GM21737 (cell line): ENCODE data around the gene XYLT2.
"Not testable (repeated sequence)": the region's sequence is repeated elsewhere in the genome, so short reads cannot be mapped to it uniquely, and the experiment has no call there.

Experiments used
- ATAC-seq: cut with Tn5 transposase; IDR thresholded peaks from one replicate; pipeline ENCODE4 v1.9.1; 2021; ENCODE audit warnings: mild to moderate bottlenecking, moderate library complexity; ENCODE audit not compliant: unreplicated experiment

XYLT2 gene

DNA sequence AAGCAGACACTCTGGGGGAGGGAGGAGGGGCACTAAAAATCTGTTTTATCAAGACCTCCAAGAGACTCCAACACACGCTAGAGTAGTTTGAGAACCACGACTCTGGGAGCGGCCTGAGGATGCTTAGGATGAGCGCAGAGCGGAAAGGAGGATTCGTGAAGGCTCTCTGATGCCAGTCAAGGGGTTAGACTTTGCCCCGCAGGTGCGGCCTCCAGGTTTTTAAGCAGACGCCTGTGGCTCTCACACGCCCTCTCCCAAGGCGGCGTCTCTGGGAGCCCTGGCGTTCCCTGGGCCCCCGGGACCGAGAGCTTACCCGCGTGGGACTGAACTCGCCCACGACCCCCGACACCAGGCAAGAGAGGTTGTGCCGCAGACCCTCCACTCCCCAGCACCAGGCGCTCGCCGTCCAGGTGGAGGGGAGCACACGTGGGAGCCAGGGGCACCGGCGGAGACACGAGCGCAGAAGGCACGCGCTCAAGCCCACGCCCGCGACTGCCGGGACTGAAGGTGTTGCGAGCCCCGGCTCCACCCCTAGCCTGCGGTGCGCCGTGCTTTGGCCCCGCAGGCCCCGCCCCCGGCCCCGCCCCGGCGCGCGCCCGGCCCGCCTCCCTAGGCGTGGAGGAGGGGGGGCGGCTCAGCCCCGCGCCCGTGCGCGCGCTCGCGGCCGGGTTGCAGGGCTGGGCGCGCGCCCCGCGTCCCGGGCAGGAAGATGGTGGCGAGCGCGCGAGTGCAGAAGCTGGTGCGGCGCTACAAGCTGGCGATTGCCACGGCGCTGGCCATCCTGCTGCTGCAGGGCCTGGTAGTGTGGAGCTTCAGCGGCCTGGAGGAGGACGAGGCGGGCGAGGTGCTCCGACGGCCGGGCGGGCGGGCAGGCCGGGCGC lies at the start of gene XYLT2:
Gene XYLT2, plus strand, starts transcription at position 695 of the 881 bp plus-strand sequence. Its CDS starts 15 bp downstream, at position 710.
- peak; percentile 74 for ATAC-seq

DNA sequence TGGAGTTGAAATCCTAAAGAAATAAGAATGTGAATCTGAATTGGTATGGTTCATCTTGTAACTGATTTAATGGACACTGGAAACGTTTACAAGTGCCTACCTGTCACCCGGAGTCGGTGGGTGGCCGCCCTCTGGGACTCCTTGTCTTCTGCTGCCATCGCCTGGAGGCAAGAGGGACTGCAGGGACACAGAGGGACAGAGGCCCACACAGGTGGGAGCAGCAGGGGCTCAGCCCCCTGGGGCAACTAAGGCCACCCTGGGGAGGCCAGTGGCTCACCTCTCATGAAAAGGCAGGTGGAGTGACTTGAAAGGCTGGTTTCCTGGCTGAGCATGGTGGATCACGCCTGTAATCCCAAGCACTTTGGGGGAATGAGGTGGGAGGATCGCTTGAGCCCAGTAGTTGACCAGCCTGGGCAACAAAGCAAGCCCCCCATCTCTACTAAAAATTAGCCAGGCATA lies 48.5 kb upstream of the XYLT2 start:
- ATAC-seq, result no peak

DNA sequence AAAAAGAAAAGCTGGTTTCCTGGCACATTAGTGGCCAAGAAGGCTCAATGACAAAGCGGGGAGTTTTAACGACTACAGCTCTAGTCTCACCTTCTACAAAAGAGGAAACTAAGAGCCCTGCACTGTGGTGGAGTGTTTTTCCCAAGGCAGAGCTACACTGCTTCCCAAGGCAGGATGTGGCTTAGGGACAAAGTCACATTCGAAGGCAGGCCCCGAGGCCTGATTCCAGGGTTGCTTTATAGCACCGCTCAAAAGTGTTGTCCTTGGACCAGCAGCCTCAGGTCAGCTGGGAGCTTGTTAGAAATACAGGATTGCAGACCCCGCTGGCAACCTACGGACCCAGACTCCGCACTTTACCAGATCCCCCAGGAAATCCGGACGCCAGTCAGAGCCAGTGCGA lies 47.9 kb upstream of the XYLT2 start:
- no peak for ATAC-seq

DNA sequence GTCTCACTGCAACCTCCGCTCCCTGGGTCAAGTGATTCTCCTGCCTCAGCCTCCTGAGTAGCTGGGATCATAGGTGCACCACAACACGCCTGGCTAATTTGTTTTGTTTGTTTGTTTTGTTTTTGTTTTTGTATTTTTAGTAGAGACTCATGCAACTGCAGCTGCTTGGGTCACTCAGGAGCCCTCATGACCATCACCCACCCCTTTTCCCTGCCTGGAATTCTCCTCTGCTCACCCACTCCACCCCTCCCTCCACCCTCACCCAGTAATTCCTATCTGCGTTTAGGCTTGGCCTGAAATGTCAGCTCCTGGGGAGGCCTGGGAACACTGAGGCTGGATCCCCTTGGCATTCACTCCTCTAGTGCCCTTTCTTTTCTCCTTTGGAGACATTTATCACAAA lies 46.1 kb upstream of the XYLT2 start:
- no peak for ATAC-seq

DNA sequence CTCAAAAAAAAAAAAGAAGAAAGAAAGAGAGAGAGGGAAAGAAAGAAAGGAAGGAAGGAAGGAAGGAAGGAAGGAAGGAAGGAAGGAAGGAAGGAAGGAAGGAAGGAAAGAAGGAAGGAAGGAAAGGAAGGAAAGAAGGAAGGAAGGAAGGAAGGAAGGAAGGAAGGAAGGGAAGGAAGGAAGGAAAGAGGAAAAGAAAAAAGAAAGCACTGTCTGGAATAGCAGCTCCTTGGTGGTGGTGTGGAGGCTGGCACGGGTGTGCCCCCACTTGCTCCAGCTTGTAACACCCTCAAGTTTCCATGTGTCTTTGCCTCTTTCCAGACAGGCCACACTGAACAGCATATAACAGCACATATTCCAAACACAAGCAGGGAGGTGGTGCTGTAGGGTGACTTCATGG lies 45.1 kb upstream of the XYLT2 start:
- not testable (repeated sequence) for ATAC-seq

DNA sequence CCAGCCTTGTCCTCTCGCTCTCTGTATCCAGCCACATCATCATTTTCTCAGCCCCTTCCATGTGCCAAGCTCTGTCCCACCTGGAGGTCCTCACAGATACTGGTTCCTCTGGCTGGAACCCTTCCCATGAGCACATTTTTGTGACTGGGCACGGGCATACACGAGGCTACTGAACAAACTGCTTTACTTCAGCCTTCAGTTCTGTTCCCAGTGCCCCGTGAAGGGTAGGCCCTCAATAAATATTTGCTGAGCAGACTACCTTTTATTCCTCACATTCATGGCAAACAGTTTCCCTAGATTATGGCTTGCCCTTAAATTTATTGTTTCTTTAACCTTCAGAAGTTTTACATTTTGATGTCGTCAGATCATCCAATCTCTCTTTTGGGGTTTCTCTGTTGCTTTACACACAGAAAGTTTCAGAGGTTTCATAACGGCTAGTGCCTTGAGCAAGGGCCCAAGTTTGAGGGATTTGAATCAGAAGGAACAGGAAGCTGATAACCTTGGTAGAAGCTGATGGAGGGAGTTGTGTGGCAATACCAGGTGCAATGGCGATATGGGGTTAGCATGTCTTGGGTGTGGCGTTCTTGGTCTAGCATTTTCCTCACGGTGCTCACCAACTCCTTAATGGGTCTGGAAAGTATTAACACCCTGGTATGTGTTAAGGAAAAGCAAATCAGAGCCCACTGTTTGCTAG lies 43.9 kb upstream of the XYLT2 start:
- ATAC-seq, result no peak

DNA sequence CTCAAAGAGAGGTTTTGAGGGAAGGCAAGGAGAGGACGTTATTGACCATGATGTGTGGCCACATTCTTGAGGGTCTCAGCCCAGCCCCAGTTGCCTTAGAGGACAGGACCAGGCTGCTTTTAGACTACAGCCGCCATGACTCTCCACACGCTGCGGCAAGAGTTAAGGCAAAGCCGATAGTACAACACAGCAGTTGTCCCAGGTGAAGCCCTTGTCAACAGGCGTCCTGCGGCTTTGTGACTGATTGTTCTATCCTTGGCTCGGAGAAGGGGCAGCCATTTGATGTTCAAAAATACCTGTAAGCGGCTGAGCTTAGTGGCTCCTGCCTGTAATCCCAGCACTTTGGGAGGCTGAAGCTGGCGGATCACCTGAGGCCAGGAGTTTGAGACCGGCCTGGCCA lies 42.9 kb upstream of the XYLT2 start:
- ATAC-seq, result no peak

DNA sequence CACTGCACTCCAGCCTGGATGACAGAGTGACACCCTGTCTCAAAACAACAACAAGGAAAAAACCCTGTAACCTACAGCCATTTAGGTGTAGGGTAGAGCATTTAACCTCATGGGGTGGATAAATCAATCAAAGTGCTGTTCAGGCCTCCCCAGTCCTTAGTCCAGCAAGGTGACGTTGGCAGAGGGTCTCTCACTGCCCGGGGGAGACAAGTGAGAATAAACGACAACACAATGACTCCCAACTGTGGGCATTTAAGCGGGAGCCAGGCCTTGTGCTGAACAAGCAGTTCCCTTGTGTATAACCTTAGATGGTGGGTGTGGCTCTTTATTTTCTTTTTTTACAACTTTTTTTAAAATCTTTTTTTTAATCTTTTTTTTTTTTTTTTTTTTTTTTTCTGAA lies 42.3 kb upstream of the XYLT2 start:
- no peak for ATAC-seq

DNA sequence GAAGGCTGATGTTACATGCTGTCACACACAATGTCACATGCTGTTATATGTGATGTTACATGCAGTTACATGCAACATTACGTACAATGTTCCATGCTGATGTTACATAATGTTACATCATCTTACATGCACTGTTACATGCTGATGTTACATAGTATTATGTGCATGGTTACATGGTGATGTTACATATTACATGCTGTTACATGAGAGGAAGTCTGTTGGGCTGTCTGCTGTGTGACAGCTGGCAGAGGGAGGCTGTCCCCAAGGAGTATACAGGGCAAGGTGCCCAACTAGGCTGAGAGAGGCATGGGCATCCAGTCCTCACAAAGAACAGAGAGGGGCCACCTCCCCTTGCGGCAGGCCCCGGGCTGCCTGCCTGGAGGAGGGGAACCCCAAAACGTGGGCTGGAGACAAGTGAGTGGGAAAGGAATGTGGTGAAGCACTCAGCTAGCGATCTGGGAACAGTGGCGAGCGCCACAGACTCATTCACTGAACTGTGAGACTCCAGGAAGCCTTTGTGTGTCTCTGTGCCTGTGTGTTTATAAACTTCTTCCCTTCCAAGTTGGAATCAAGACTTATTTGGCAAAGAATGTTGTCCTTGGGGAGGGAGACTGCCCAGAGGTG lies 41.0 kb upstream of the XYLT2 start:
- no peak for ATAC-seq

DNA sequence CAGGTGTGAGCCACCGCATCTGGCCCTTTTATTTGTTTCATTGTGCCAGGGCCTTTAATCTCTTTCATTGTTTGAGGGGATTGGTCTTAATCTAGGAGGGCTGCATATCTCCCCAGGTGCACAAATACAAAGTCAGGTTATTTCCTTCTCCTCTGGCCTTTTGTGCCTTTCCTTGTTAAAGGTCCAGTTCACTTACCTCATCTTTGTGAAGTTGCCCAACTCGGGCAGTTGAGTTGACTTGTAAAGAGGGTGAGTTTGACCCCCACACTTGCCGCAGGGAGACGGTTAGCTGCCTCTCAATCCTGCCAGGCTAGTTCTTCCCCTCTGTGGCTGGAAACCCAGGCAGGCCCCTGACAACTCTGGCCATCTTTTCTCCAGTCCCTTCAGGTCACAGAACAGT lies 38.3 kb upstream of the XYLT2 start:
- no peak for ATAC-seq

DNA sequence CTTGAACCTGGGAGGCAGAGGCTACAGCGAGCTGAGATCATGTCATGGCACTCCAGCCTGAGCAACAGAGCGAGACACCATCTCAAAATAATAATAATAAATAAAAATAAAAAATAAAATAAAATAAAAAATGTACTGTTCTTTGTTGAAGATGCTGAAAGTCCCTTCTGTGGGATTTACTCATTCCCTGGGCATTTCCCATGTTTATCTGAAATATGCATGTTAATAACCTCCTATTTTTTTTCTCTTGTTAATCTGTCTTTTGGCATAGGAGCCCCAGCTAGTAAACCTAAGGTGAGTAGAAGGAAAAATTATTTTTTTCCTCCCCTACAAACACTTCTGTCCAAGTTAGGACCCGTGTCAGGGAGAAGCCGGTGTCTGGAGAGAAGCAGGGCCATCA lies 37.3 kb upstream of the XYLT2 start:
- ATAC-seq, result no peak

DNA sequence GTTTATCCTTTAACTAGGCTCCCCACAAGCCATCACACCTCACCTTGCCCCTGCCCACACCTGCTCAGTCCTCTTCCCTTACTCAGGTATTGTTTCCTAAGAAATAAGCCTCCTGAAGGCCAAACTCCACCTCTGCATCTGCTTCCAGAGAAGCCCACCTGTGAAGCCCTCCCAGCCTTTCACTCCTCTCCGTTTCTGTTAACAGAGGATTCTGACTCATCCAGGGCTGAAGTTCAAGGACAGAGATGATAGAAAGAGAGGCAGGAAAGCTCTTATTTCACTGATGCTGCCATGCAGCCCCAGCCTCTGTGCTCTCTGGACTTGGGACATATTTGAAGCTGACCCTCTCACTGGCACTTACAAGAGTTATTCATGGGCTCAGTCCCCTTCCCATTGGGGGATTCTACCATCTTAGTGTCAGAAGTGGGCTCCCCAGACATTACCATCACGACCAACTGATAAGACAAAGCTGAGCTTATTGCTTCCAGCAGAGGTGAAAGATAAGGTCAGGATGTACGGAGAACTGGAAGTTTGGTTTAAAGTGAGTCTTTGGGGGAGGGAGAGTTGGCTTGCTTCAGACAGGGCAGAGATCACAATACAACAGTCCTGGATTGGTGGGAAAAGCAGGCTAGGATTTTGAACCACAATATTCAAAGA lies 35.3 kb upstream of the XYLT2 start:
- no peak for ATAC-seq

DNA sequence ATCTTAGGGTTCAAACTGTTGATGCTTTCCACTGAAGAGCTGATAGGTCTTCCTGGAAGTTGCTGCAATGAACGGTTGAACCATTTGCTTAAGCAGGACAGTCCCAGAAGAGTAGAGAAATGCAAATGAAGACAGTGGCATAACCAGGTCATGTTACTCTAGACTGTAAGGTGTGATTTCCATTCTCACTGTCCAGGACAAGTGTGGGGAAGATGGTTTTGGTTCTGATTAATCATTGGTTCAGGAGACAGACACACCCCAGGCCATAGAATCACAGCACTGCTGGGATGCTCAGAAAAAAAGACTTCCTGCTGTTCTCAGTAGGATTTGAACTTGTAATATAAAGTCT lies 34.8 kb upstream of the XYLT2 start:
- peak; percentile 55 for ATAC-seq

DNA sequence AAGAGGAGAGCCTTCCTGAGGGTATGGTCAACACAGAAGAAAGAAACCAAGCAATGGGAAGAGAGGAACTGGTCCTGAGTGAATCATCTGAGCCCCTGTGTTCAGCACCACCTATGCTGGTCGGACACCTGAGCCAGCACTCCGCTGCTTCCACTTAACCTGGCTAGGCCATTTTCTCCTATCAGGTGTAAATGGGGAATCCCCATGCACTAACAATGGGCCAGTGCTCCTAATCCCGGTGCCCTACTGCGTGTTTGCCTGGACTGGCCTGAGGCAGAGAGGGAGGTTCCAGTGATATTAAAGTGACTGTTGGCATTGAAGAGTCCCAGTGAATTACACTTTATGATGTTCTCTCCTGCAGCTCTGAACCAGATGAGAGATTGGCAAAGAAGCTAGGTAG lies 34.4 kb upstream of the XYLT2 start:
- peak; percentile 25 for ATAC-seq

DNA sequence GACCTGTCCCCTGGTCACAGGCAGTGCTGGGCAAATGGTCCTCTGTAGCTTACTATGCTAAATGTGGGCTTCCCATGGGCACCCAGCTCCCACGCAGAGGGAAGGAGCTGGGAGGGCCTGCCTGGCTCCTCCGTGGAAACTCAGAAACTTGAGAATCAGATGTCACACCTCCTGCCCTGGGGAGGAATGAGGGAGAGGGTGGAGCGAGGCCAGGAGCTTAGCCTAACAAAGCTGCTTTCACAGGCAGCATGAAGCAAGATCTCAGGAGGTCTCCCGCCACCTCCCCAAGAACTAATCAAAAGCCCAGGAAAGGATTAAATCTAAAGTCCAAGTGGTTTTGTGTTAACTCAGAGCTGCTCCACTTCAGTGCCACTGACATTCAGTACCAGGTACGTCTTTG lies 33.6 kb upstream of the XYLT2 start:
- ATAC-seq, result no peak

DNA sequence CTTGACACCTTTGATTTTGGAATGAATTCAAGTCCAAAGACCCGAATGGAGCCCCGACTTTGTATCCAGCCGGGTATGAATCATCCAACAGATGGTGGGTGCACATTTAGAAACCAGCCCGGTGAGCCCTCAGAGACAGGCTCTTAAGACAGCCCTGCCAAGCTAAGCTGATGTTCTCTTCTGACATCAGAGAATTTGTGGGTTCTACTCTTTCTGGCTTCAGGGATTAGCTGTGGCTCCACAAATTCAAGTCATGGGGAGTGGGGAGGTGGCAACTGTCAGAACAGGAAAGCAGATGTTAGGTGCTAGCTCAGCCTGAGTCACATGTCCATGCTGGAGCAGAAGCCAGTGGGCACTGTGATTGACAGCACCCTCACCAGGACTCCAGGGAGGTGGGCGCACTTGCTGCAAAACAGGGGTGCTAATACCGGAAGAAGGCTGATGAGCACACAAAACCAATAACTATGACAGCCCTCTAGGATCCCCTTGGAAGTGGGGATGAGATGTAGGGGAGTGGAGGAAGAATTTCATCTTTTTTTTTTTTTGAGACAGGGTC lies 31.4 kb upstream of the XYLT2 start:
- ATAC-seq, result no peak

DNA sequence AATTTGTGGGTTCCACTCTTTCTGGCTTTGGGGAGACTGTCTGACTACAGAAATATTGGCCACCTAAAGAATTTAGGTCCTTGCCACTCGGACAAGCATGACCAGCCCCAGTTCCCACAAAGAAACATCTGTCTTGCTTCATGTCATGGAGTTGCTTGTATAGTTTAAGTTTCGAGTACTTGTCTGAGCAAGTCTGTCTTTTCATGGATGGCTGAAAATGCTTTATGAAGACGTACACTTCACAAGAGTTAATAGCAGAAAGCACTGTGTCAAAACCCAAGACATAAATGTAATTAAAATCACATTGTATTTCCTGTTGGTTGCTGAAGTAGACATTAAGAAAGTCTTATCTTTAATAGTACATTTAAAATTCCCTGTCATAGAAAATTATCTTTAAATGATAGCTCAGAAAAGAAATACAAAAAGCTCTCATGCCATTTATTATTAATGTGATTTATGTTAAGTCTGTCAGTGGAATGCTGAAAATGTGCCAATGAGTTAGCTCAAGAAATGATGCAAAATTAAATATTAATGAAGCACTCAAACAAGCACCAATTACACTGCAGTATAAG lies 29.8 kb upstream of the XYLT2 start:
- ATAC-seq, result no peak

DNA sequence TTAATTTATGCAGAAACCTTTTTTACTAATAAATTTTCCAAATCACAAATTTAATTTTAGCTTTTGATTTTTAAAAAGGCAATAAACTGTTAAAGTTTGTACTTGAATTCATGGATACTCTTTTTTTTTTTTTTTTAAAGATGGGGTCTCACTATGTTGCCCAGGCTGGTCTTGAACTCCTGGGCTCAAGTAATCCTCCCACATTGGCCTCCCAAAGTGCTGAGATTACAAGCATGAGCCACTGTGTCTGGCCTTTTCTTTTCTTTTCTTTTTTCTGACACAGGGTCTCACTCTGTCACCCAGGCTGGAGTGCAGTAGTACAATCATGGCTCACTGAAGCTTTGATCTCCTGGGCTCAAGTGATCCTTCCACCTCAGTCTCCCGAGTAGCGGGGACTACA lies 29.3 kb upstream of the XYLT2 start:
- not testable (repeated sequence) for ATAC-seq

DNA sequence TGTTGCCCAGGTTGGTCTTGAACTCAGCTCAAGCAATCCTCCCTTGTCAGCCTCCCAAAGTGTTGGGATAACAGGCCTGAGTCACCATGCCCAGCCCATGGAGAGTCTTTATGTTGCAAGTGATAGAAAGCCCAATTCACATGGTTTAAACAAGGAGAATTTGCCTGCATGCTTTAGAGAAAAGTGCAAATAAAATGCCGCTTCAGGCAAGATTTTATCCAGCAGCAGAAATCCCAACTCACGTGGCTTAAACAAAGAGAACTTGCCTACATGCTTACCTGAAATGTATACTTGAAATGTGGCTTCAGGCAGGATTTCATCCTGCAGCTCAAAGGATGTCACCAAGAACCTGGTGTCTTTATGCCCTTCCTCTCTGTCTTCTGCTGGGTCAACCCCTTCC lies 28.8 kb upstream of the XYLT2 start:
- no peak for ATAC-seq

DNA sequence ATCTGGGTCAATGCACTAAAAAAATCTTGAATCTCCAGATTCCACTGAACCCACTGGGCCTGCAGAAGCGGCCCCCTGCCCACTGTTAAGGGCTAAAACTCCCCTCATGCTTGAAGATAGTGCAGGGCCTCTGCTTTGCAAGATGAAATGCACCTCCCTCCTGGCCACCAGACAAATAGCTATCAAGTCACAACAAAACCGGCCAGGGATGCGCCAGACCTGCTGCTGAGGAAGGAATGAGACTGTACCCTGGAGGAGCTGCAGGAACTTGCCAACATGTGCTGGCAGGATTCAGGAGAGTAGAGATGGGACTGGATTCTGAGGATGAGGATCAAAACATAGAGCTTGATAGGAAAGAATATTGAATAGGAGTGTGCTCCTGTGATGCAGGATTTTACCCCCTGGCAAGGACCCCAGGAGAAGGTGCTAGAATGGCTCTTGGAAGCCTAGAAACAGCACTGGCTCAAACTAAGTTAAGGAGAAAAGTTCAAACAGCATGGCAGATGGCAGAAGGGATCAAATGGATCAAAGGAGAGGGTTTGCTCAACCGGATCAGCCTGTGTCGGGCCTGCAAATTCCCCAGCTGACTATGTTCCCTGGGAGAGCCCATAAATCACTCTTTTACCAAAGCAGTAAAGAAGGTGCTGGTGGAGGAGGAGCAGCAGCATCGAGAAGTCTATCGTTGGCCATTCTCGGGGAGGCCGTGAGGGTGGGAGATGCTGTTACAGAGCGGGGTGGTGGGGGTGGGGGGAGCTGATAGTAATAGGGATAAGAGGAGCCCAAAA lies 27.2 kb upstream of the XYLT2 start:
- ATAC-seq, result no peak
